OCI-LY7 (cell line): ENCODE results near the gene CDC20.

ENCODE experiments used
- CTCF ChIP-seq: fragments of 200-600 bp; sonication (generic); conservative IDR thresholded peaks from 2 replicates; pipeline ENCODE4 v1.5.1; 2014; ENCODE audit warnings: mild to moderate bottlenecking, antibody characterized with exemption, low read length, moderate library complexity, mixed read lengths
- EZH2phosphoT487 ChIP-seq: fragments of 200-600 bp; sonication (generic); IDR thresholded peaks from 2 replicates; pipeline ENCODE4 v1.6.1; 2018; ENCODE audit warnings: low read depth, borderline replicate concordance, mild to moderate bottlenecking, mixed run types, antibody characterized with exemption, low read length, moderate library complexity, mixed read lengths

GRCh38 chr1:43322506-43322905 is 36.3 kb upstream of the CDC20 start:
- TF ChIP-seq CTCF = no peak
- no peak for TF ChIP-seq EZH2phosphoT487
